Measurements from ENCODE around the gene MTHFD1. TPM values are rescaled to one million over a fixed set of nuclear protein-coding genes. Genes with fewer than 3 reads are reported as not detected.
A peak's percentile ranks its signal among the peaks of the same experiment; 100 is the strongest.

The MTHFD1 gene
- total and polyA plus RNA-seq, 2 of the 4 experiments (the other 2 are of a cell fraction): 32.2 to 64.9 TPM

DNA sequence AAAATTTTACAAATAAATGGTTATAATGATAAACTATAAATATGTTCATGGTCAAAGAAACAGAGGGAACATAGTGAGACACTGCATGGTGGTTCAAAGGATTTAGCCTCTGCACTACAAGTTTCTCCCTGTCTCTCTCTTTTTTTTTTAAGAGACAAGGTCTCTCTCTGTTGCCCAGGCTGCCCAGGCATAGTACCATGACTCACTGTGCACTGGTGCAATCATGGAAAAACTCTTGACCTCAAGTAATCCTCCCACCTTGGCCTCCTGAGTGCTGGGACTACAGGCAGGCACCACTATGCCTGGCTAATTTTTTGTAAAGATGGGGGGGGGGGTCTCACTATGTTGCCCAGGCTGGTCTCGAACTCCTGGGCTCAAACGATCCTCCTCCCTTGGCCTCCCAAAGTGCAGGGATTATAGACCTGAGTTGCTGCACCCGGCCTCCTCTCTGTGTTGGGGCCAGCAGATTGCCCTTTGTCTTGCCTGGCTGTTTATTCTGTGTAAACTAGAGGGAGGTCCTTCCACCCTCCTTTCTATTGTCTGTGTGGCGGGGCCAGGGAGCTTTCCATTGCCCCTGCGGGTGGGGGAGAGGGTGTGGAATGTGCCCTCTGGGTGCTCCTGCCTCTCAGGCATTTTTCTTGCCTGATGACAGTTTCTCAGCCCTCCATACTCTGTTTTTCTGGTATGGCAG lies 22.1 kb downstream of the MTHFD1 start:
- BruUV-seq (replicated peaks): no TSS peak
- Histone ChIP-seq H3K4ac (ENCODE audit: low read depth, low read length) (no peak overlapping the region), H2AFZ (replicated peaks; ENCODE audit: low read length, poor library complexity) (no peak overlapping the region), H3K27ac (ENCODE audit: insufficient read depth, low read length) (no peak overlapping the region), H3K14ac (replicated peaks; ENCODE audit: low read depth, low read length) (no peak overlapping the region), H3K18ac (ENCODE audit: low read depth, low read length) (no peak overlapping the region), H3K9me3 (ENCODE audit: control insufficient read depth, insufficient read depth, low read length) (no peaks in the 10 kb centered on the region), H4K8ac (ENCODE audit: low read depth in 2 of 2, low read length in 2 of 2) (no peak overlapping the region), H3K4me1 (ENCODE audit: control insufficient read depth, insufficient read depth, low read length) (no peaks in the 10 kb centered on the region), H2BK120ac (ENCODE audit: low read depth, low read length) (no peak overlapping the region), H3K23ac (ENCODE audit: low read depth, low read length) (no peak overlapping the region), H2AK5ac (ENCODE audit: low read depth, low read length) (no peak overlapping the region), H3K9me1 (ENCODE audit: insufficient read depth, low read length) (no peaks in the 10 kb centered on the region; the same call in 1 of the 2 replicates), H3K56ac (ENCODE audit: extremely low read depth, insufficient read depth, low read length) (no peak overlapping the region), H4K91ac (ENCODE audit: insufficient read depth, low read depth, low read length) (no peak overlapping the region), H3K27me3 (ENCODE audit: control insufficient read depth, insufficient read depth, low read length) (no peaks in the 10 kb centered on the region), H3K79me1 (ENCODE audit: low read depth in 1 of 2, low read length in 2 of 2) (peaks cover 0 to 10% of the 10 kb centered on the region in 2 experiments; a peak in 3 of 4 replicates), H3K4me3 (ENCODE audit: insufficient read depth, low read depth, low read length) (no peak overlapping the region), H3K9ac (ENCODE audit: low read depth, low read length) (no peak overlapping the region), H4K20me1 (ENCODE audit: insufficient read depth, low read length) (no peaks in the 10 kb centered on the region), H2BK5ac (ENCODE audit: low read depth, low read length, poor library complexity, severe bottlenecking) (no peak overlapping the region), H3K4me2 (ENCODE audit: low read depth, low read length) (no peak overlapping the region), H4K5ac (ENCODE audit: low read depth, low read length) (no peak overlapping the region), H2BK15ac (ENCODE audit: low read depth, low read length) (no peak overlapping the region), H2BK20ac (ENCODE audit: low read depth, low read length) (no peak overlapping the region), H2AK9ac (replicated peaks; ENCODE audit: low read depth, low read length, poor library complexity) (no peak overlapping the region), H3K36me3 (ENCODE audit: control insufficient read depth, insufficient read depth, low read length) (peaks cover 5% of the 10 kb centered on the region)
- WGBS, 2 experiments (ENCODE audit: extremely low coverage in 2 of 2, insufficient read length in 1 of 2): no CpG with 5 or more reads among the region's 5 CpGs
- CTCF ChIA-PET: no interaction called here
- DNase-seq: peak; percentile 35
- TF ChIP-seq RCOR1 (IDR thresholded peaks at IDR 0.05; ENCODE audit: insufficient replicate concordance, low read length) (no peak), CEBPB (IDR thresholded peaks at IDR 0.05; ENCODE audit: low read depth, low read length) (peak; percentile 61)
- POLR2A ChIA-PET (ENCODE audit: unreplicated experiment): no interaction called here
- in situ Hi-C loops (cut with MboI; ENCODE audit: low sequenced_read_pairs): no loop called here
- intact Hi-C loops (cut with micrococcal nuclease): no loop called here
- dilution Hi-C loops (cut with HindIII; ENCODE audit: low sequenced_read_pairs, unreplicated experiment): no loop called here
- ATAC-seq (ENCODE audit: low read depth): peak; percentile 46

Data from IMR-90 (cell line).